HG02571 (cell line): ENCODE results near the gene PLCB3.

Source experiments
- ATAC-seq: cut with Tn5 transposase; IDR thresholded peaks from one replicate; pipeline ENCODE4 v1.9.1; 2021; ENCODE audit warnings: mild to moderate bottlenecking, moderate library complexity; ENCODE audit not compliant: unreplicated experiment

PLCB3 gene

DNA sequence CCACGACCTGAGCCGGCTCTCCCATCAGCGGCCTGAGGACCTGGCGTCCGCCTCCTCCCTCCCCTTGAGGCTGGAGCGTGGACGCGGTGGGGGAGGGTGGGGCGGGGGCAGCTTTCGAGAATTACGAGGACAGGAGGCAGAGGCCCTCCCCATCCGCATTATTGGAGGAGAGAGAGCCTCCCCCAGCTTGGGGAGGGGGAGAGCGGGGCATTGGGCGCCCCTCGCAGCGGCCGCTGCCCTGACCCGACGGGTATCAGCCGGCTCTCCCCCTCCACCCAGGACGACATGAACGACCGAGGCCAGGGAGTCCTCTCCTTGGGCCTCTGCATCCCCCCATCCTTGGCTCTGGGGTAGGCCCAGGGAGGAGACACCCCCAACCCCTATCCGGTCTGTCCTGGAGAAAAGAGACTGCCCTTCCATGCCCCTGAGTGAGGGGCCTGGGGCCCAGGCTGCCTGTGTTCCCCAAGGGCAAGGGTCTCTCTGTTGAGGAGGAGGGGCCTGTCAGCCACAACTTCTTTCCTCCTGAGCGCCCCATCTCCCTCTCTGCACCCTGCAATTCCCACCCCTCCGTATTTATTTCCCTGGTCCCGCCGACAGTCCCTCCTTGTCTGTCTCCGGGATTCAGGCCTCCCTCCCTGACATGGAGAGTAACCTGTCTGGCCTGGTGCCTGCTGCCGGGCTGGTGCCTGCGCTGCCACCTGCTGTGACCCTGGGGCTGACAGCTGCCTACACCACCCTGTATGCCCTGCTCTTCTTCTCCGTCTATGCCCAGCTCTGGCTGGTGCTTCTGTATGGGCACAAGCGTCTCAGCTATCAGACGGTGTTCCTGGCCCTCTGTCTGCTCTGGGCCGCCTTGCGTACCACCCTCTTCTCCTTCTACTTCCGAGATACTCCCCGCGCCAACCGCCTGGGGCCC, 34.8 kb downstream of the PLCB3 start:
- ATAC-seq, result no peak

DNA sequence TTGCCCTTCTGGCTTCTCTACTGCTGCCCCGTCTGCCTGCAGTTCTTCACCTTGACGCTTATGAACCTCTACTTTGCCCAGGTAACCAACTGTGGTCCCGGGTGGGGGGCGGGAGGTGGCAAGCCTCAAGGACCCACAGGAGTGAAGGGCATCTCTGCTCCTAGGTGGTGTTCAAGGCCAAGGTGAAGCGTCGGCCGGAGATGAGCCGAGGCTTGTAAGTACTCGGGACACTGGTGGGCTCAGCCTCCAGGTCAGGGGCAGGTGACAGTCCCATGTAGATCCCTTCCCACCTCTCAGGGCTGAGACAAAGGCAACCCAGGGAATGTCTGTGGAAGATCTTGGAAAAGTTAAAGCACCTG, 35.5 kb downstream of the PLCB3 start:
- ATAC-seq, result no peak

DNA sequence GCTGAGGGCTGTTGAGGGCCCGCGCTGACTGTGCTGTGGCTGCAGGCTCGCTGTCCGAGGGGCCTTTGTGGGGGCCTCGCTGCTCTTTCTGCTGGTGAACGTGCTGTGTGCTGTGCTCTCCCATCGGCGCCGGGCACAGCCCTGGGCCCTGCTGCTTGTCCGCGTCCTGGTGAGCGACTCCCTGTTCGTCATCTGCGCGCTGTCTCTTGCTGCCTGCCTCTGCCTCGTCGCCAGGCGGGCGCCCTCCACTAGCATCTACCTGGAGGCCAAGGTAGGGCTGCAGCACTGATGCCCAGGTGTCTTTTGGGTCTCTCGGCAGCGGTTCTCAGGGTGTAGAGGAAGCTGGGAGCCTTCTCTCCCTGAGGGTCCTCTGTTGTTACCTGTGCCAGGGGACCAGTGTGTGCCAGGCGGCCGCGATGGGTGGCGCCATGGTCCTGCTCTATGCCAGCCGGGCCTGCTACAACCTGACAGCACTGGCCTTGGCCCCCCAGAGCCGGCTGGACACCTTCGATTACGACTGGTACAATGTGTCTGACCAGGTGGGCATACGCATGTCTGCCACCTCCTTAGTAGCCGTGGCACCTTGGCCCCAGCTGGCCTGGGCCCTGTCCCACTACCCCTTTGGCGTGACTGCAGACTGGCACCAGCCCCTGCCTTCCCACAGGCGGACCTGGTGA, 36.5 kb downstream of the PLCB3 start:
- ATAC-seq, result no peak

DNA sequence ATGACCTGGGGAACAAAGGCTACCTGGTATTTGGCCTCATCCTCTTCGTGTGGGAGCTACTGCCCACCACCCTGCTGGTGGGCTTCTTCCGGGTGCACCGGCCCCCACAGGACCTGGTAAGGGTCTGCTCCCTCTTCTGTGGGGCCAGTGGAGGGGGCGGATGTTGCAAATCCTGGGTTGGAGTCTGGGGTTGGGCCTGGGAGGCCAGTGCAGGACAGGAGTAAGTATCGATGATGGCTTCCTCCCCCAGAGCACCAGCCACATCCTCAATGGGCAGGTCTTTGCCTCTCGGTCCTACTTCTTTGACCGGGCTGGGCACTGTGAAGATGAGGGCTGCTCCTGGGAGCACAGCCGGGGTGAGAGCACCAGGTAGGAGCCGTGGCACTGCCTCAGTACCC, 37.0 kb downstream of the PLCB3 start:
- ATAC-seq, result no peak

DNA sequence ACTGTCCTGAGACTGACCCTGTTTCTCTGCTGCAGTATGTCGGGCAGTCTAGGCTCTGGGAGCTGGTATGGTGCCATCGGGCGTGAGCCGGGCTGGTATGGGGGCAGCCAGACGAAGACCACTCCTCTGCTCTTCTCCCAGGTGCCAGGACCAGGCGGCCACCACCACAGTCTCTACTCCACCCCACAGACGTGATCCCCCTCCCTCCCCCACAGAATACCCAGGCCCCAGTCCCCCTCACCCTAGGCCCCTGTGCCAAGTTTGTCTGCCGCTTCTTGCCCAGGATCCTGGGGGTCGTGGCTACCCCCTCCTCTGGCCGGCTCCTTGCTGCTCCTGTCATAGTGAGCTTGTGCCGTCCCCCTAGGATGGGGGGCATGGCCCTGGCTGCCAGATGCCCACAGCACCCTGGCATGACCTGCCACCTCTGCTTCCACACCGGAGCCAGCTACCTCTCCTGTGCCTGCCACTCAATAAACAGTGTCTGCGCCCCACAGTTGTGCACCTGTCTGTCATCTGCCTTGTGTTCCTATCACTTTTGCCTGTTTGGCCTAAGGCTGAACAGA, 37.8 kb downstream of the PLCB3 start:
- ATAC-seq, result no peak

DNA sequence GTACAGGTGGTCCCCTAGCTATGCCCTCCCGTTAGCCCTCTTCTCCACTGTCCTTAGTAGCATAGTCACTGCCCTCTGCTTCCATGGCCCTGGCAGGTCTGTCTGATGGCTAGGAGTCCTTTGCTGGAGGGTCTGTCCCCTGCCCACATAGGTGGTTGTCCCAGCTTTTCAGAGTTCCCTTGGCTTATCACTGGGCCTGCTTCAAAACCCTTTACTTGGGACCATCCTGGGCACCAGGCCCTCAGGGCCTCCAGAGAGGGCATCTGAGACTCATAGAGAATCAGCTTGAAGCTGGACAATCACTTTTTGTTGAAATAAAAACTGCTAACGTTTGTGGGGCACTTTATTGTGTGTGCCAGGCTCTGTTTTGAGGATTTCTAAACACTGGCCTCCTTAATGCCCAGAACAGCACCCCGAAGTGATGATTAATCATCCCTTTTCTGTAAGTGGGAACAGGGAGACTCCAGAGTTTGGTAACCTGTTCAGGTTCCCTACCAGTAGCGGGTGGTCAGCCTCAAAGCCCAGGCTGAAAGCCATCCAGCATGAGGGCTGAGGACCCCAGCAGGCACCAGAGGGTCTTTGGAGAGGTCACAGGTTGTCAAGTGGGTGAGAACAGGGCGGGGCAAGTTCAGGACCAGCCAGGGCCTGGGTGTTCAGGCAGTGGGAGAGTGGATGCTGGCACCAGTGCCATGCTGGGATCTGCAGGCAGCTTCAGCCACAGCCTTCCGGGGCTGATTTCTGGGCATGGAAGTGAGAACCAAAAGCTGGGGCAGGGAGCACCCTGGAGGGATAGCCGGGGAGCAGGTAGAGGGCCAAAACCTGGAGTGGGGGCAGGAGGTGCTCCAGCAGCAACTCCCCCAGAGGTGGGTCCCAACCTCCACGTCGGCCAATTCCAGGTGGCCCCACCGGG, 39.3 kb downstream of the PLCB3 start:
- no peak for ATAC-seq

DNA sequence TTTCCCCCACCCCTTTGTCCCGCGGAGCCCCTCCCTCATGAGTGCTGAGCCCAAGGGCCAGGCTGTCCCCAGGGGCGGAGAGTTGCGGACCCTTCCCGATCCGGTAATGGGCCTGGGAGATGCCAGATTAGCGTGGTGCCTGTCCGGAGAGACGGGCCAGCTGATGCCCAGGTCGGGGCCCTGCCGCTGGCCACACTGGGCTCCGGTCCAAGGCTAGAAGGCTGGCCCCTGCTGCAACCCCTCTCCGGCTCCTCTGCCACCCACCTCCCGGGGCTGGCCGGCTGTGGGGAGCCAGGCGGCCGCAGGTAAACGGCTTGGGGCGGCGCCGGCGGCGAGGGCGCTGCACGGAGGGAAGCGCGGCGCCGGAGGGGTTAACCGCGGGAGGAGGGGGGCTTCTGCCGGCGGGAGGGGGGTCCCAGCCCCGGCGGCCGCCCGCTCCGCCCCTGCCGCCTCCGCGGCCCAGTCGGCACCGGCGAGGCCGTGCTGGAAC, 40.0 kb downstream of the PLCB3 start, which contains the start of gene KCNK4:
Gene KCNK4, plus strand, starts transcription at position 41 of the 490 bp plus-strand sequence. CDS start 1,717 bp downstream, outside the sequence.
- ATAC-seq, result no peak

DNA sequence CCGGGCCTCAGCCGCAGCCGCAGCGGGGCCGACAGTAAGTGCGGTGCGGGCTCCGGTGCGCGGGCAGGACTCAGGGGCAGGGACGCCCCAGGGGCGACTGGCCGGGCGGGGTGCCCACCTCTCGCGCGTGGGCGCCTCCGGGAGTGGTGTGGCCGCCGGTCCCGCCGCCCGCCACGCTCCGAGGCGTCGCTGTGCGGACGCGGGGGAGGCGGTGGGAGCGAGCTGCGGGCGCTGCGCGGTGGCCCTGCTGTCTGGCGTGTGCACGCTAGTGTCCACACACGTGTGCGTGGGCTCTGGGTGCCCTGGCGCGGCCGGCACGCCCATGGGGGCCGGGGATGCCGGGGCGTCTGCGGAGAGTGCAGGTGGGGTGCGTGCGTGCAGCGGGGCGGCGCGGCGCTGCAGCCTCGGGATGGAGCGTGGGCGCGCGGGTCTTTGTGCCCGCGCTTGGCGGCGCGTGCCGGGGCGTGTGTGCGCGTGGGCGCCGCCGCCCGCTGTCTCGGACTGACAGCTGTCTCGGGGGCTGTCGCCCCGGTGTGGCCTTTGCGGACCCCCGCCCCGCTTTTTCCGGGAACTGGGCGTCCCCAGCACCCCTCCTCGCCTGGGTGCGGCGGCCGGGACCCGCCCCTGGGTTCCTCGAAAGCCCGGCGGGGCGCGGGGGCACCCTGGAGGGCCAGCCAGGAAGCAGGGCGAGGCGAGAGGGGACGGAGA, 40.6 kb downstream of the PLCB3 start:
- no peak for ATAC-seq

DNA sequence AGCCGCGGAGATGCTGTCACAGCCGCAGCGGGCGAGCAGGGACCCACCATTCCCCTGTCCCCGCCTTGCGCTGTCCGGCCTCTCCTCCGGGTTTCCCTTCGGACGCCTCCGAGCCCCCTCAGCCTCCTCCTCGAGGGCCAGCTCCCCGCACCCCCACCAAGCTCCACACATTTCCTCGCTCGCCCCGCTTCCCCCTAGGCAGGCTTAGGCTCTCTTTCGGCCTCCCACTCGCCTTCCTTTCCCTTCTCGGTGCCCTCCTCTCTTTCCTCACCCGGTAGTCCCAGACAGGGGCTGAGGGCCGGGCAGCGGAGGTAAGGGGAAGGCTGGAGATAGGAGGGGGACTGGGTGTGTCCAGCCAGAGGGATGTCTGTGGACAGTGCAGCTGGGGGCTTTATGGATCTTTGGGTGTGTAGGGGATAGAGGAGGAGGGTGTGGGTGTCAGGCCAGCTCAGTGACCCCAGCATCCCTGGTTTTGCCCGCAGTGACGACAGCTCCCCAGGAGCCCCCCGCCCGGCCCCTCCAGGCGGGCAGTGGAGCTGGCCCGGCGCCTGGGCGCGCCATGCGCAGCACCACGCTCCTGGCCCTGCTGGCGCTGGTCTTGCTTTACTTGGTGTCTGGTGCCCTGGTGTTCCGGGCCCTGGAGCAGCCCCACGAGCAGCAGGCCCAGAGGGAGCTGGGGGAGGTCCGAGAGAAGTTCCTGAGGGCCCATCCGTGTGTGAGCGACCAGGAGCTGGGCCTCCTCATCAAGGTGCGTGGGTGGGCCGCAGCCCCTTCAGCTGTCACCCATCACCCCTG, 41.3 kb downstream of the PLCB3 start:
- no peak for ATAC-seq

DNA sequence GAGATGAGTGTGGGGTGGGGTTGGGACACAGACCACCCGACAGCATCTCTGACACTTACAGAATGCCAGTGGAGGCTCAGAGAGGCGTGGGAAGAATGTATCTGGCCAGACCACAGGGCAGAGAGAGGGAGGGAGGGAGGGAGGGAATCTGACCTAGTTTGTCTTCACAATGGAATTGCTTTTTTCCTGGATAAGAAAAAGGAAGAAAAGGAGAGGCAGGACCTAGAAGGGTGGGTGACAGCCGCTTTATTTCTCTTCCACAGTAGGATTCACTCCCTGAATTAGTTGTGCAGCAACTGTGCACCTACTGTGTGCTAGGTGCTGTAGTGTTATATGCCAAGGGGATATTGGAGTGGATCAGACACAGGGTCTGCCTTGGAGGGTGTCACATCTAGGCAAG, 43.4 kb downstream of the PLCB3 start:
- ATAC-seq, result no peak

DNA sequence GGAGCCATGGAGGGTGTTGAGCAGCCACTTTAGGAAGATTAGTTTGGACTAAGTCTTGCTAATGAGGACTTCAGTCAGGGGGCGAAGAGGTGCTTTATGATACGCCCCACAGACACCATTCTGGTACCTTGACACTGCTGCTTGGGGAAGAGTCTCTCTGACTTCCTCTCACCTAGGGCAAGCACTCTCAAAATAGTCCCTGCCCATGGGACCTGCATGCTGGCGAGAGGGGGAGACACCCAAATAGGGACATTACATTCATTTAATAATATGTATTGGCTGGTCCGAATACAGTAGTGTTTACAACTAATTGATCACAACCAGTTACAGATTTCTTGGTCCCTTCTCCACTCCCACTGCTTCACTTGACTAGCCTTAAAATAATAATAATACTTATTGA, 44.4 kb downstream of the PLCB3 start:
- ATAC-seq, result no peak

DNA sequence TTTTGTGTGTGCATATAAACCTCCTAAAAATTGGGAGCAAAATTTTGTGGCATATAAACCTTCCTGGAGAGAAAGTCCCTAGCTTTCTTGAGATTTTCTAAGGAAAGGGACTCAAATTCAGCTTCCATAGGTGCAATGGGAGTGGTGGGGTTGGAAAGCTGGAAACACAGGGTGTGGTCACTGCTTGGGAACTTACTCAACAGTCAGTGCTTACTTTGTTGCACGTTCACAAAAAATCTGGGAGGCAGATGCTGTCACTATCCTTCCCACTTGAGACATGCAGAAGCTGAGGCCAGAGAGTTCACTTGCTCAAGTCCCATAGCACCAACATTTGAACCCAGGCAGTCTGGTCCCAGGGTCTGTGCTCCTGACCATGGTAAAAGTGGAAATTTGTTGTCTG, 44.9 kb downstream of the PLCB3 start:
- ATAC-seq, result no peak

DNA sequence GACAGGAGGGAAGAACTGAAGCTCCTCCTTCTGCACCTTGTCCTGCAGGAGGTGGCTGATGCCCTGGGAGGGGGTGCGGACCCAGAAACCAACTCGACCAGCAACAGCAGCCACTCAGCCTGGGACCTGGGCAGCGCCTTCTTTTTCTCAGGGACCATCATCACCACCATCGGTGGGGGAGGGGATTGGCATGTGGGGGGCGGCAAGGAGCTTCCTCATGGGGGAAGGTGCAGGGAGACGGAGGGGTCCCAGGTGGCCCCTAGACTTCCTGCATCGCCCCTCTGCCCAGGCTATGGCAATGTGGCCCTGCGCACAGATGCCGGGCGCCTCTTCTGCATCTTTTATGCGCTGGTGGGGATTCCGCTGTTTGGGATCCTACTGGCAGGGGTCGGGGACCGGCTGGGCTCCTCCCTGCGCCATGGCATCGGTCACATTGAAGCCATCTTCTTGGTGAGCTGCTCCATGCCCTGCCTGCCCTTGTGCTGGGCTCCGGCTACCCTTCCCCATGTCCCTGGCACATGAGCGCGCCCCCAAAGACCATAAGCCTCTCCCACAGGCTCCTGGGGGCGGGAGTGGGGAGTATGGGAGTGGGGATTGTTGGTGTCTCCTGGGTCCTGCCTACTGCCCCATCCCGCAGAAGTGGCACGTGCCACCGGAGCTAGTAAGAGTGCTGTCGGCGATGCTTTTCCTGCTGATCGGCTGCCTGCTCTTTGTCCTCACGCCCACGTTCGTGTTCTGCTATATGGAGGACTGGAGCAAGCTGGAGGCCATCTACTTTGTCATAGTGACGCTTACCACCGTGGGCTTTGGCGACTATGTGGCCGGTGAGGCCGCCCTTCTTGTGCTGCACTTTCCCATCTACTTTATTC, 45.7 kb downstream of the PLCB3 start:
- no peak for ATAC-seq

DNA sequence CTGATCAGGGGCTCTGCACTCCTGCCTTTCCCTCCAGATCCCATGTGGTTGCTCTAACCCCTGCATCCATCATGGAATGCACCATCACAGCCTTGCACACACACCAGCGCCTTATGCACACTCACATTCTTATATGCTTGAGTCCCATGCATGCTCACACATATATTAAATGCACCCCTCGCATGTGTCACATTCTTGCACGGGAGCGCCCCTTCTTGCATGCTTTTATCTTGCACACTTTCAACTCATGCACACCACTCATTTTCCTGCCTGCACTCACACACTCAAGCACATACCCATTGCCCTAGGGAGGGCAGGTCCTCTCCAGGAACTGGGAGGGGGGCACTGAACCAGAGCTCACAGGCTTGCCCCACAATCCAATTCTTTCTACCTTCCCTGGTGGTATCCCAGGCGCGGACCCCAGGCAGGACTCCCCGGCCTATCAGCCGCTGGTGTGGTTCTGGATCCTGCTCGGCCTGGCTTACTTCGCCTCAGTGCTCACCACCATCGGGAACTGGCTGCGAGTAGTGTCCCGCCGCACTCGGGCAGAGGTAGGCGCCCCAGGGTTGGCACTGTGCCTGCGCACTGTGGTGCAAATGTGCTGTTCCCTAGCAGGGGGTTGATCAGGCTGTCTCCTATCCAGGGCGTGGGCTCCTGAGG, 46.5 kb downstream of the PLCB3 start:
- no peak for ATAC-seq

DNA sequence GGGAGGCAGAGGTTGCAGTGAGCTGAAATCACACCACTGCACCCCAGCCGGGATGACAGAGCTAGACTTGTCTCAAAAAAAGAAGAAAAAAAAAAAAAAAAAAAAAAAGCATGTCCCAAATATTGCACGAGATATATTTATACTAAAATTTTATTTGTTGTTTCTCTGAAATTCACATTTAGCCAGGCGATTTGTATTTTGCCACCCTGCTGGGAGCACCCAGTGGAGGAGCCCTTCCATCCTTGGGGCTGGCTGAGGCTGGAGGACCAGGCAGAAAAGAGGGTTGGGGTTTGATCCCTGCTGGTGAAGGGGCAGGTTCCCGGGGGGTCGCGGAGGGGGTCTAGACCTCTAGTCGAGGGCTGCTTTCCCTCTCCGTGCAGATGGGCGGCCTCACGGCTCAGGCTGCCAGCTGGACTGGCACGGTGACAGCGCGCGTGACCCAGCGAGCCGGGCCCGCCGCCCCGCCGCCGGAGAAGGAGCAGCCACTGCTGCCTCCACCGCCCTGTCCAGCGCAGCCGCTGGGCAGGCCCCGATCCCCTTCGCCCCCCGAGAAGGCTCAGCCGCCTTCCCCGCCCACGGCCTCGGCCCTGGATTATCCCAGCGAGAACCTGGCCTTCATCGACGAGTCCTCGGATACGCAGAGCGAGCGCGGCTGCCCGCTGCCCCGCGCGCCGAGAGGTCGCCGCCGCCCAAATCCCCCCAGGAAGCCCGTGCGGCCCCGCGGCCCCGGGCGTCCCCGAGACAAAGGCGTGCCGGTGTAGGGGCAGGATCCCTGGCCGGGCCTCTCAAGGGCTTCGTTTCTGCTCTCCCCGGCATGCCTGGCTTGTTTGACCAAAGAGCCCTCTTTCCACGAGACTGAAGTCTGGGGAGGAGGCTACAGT, 47.9 kb downstream of the PLCB3 start:
- no peak for ATAC-seq

DNA sequence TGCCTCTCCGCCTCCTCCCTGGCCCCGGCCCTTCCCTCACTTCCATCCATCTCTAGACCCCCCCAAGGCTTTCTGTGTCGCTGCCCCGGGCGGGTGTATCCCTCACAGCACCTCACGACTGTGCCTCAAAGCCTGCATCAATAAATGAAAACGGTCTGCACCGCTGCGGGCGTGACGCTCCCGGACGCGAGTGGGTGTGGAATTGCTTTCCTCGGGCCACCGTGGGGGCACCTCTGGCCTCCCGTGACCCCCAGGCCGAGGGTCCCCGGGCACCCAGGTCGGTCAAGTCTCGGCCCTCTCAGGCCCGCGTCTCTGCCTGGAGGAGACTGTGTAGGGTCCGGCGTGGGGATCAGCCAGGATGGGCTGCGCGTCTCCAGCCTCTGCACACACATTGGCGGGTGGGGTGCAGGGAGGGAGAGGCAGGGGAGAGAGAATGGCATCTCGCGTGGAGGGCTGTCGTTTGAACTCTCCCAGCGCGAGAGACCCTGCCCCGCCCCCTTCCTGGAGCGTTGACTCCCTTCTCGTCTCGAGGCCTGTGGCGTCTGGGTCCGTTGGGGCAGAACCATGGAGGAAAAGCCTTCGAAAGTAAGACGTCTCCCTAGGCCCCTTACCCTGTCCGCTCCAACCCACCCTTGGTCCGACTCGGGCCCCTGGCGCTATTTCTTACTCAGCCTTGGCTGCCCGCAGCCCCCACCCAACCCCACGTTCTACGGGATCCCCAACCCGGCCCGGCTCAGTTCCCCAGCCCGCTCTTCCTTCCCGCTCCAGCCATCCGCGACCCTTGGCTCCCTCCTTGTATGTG, 48.7 kb downstream of the PLCB3 start, which contains the start of gene CATSPERZ:
Gene CATSPERZ, plus strand, starts transcription at position 512 of the 802 bp plus-strand sequence. Its CDS starts 53 bp downstream, at position 565.
- no peak for ATAC-seq
